Germinal center (tissue), 1 donor: ENCODE measurements around the gene PA2G4.

Experiments
- DNase-seq: peaks from one replicate; pipeline ENCODE4 v3.0.0; 2012; ENCODE audit warnings: mixed read lengths, low spot score

PA2G4 gene

GRCh38 chr12:56127485-56127887 lies 23.1 kb downstream of the PA2G4 start:
- DNase-seq = no peak

DNA sequence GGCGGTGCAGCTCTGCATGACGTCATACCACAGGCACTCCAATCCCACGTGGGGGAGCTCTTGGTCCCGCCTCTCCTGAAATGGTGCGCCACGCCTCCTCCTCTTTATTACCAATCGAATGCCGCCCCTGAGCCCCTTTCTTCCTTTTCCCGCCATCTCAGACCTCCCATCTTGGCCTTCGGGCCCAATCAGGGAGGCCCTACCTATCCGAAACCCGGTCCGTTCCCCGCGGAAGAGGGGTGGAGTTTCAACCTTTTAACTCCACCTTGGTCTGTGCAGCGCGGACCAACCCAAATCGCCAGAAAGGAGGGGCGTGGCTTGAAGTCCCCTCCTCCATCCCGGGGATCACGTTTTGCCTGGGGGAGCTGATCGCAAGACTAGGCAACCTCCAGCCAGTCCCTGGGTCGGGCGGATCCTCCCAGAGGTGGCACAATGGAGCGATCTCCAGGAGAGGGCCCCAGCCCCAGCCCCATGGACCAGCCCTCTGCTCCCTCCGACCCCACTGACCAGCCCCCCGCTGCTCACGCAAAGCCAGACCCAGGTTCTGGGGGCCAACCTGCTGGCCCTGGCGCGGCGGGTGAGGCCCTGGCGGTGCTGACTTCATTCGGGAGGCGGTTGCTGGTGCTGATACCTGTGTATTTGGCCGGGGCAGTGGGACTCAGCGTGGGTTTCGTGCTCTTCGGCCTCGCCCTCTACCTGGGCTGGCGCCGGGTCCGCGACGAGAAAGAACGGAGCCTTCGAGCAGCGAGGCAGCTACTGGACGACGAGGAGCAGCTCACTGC lies 23.7 kb downstream of the PA2G4 start, which contains the start of gene ESYT1:
ESYT1 (plus strand) TSS at position 380 of the 782 bp plus-strand sequence; CDS start at position 433, 53 bp downstream.
- peak; percentile 98 for DNase-seq

GRCh38 chr12:56128670-56129205 lies 24.4 kb downstream of the PA2G4 start:
- DNase-seq = no peak

- DNase-seq = peak; percentile 62
Observed at GRCh38 chr12:56129206-56129941, 25.0 kb downstream of the PA2G4 start.

GRCh38 chr12:56129942-56130495 lies 25.7 kb downstream of the PA2G4 start:
- no peak for DNase-seq

DNA sequence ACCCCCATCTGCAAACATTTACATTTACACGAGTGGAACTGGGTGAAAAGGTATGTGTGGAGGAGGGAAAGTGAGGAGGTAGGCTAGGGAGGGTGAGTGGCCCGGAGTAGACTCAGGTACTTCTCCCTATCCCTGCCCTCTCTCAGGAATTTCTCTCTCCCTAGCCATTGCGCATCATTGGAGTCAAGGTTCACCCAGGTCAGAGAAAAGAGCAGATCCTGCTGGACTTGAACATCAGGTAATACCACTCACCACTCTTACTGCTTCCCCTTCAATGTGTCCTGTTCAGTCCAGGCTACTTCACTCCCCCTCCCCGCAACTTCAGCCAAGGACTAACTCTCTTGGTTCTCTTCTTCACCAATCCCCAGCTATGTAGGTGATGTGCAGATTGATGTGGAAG lies 26.5 kb downstream of the PA2G4 start:
- DNase-seq = no peak

DNA sequence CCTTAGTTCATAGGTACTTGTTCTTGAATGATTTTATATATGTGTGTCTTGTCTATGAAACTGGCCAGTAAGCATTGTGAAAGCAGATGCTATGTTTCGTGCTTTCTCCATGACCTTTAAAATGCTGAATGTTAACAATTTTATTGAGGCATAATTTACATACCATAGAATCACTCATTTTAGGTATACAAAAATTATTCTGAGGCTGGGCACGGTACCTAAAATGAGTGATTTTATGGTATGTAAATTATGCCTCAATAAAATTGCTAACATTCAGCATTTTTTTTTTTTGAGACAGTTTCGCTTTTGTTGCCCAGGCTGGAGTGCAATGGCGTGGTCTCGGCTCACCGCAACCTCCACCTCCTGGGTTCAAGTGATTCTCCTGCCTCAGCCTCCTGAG lies 30.5 kb downstream of the PA2G4 start:
- DNase-seq = no peak

DNA sequence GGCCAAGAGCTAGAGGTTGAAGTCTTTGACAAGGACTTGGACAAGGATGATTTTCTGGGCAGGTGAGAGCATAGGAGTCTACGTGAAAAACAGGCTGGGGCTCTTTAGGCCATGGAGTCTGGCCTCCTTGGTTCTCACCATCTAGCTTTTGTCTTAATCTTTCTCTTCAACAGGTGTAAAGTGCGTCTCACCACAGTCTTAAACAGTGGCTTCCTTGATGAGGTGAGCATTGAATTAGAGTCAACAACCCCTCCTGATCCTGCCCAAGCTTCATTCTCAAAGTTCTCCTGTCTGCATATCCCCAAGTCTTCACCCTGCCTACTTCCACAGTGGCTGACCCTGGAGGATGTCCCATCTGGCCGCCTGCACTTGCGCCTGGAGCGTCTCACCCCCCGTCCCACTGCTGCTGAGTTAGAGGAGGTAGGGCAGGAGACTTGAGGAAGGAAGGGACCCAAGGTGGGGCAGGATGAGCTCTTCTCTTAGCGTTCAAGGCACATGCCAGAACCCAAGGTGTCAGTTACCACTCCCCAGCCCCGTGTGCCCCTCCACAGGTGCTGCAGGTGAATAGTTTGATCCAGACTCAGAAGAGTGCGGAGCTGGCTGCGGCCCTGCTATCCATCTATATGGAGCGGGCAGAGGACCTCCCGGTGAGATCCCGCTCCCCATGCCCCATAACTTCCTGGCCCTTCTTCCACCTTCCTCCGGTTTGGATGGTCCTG lies 33.7 kb downstream of the PA2G4 start:
- DNase-seq = no peak

- DNase-seq = no peak
Observed at GRCh38 chr12:56141946-56142784, 37.8 kb downstream of the PA2G4 start.

GRCh38 chr12:56143217-56143616 lies 38.9 kb downstream of the PA2G4 start:
- no peak for DNase-seq

DNA sequence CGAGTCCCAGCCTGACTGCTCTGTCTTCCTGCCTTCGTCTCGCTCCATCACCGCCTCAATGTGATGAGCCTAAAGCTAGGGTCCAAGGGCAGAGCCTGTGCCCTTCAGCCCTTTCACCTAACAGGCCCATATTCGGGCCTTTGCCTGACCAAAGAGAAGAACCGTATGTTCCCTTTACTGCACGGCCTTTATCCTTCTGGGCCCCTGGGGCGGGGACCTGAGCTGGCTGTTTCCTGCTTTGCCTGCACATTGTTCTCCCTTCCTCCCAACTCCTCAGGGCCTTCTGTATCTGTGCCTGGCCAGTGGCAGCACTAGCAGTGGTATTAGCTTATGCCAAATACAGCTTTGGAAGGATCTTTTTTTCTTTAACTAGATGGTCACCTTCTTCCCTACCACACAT lies 39.5 kb downstream of the PA2G4 start:
- DNase-seq = no peak

GRCh38 chr12:56145217-56145616 lies 40.9 kb downstream of the PA2G4 start:
- DNase-seq = no peak

DNA sequence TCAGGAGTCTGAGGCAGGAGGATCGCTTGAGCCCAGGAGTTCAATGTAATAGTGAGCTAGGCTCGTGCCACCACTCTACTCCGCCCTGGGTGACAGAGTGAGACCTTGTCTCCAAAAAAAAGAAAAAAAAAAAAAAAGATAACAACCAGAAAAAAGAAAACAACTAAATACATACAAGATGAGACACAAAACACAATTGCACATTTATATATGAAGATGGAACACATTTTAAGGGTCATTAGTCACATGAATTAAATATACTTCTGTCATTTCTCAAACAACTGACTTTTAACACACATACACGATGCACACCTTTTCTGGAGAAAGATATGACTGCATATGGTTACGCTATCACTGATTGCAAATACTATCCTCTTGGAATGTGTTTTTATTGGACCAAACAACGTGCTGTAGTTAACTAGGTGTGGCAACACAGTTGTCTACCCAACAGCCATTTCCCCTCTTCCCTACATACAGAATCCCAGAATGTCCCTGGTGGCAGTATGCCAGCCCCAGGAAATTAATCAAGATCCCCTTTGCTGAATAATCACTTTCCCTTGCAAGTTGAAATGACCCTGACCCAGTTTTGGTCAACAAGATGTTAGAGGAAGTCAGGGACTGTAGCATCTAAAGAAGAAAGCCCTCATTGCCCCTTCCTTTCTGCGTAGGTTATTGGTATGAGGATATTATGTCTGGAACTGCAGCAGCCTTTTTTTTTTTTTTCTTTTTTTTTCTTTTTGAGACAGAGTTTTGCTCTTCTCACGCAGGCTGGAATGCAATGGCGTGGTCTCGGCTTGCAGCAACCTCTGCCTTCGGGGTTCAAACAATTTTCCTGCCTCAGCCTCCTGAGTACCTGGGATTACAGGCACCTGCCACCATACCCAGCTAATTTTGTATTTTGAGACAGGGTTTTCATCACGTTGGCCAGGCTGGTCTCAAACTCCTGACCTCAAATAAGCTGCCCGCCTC lies 42.4 kb downstream of the PA2G4 start:
- DNase-seq = no peak

GRCh38 chr12:56150563-56150962 lies 46.2 kb downstream of the PA2G4 start:
- DNase-seq = no peak

DNA sequence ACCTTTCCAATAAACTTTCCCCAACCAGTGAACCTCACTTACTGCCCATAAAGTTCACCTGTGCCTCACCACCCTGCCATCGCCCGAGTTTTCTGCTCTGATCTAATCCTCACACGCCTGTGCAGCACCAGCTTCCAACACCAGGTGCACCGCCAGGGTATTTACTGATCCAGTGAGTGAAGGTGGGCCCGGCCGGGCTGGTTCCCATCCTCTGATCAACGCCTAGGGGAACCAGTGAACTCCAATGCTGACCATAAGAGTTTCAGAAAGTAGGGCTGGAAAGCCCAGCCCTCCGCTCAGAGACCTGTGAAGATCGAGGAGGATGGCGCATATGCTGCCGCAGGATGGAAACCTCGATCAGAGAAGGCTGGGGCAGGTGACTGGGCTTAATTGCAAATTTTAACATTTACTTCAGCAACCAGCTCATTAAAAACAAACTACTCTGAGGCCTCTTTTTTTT lies 47.3 kb downstream of the PA2G4 start:
- DNase-seq = peak; percentile 79

DNA sequence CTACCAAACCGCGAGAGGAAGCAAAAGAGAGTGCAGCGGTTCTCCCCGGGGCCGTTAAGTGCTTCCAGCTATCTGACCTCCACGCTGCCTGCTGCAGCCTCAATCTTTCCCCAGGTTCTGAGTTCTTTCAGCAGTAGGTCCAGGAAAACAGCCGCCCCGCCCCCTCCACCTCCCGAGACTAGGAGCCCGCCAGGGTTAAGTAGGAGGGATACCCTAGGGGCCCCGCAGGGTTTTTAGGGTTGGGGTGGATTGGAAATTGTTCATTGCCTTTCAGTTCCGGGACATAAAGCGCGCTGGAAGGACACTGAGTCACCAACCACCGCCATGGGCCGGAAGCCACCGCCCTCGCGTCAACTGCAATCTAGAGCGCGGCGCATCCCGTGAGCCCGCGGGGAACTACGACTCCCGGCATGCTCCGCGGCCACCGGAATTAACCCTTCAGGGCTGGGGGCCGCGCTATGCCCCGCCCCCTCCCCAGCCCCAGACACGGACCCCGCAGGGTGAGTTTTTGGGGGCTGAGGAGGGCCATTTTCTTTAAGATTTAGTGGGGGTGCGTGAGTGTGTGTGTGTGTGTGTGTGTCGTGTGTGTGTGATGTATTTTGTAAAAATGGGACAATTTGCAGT lies 47.9 kb downstream of the PA2G4 start, which contains the start of gene MYL6B:
MYL6B (plus strand) TSS at position 456 of the 624 bp plus-strand sequence. CDS start 1,332 bp downstream, outside the sequence.
- DNase-seq = peak; percentile 94

DNA sequence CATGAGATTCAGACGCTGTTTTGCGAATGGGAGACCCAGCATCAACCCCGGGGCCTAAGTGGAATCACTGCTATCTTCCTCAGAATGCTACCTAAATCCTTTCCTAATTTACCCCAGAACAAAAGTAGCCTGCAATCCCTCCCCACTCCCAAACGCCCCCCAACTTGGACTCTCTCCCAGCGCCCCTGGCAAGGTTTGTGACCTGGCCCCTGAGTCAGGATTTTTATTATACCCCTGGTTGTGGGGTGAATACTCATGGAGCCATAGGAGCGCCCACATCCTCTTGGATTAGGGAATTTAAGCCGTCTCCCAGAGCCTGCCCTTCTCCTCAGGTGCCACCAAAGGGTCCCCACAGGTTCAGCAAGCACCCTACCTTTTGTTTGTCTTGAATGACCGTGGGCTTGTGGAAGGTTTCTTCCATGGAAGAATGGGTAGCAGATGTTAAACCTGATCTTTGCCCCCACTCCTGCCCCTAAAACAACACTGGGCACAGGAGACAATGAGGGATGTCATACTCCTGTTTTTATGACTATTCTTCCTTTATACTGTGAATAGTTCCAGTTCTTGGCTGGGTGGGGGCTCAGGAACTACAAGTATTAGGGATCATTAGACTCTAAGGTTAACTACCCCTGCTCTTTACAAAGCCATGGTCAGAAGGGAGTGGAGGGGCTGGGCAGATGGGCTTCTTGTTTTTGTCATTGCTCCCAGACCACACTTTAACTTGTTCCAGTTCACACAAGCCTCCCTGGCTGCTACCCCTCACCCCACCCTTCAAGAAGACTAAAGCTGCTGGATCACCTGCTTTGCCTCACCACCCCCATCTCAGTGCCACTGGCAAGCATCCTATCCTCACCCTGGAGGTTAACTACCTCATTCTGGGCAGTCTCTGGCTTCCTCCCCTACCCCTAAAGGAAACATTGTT lies 48.7 kb downstream of the PA2G4 start:
- no peak for DNase-seq

DNA sequence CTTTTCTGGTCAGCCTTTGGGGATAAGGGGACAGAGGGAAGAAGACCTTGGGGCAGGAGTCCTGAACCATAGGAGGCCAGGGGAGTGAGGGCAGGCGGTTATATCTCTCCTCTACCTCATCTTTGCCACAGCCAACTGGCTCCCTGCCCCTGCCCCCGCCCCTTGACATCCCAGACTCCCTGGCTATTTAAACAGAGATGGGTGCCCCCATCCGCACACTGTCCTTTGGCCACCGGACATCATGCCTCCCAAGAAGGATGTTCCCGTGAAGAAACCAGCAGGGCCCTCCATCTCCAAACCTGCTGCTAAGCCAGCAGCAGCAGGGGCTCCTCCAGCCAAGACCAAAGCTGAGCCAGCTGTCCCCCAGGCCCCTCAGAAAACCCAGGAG lies 49.3 kb downstream of the PA2G4 start:
- DNase-seq = no peak
